Sigmoid colon (tissue), 4 donors: Measurements from ENCODE around the gene UBE2S.

Experiments used
- CTCF ChIP-seq, 4 experiments: fragments of 450-650 bp in 3 of 4; fragments of 200-600 bp in 1 of 4; IDR thresholded peaks; one replicate each; pipeline ENCODE4 v1.5.1; 2016 to 2019; ENCODE audit warnings: antibody characterized with exemption in 4 of 4, mild to moderate bottlenecking in 3 of 4, moderate library complexity in 2 of 4
- EP300 ChIP-seq, 4 donors: sonication (generic); formaldehyde crosslinking; IDR thresholded peaks; one replicate each; pipeline ENCODE4 v1.6.1; 2017; ENCODE audit warnings: antibody characterized with exemption in 4 of 4
- POLR2AphosphoS5 ChIP-seq, 4 donors: sonication (generic); formaldehyde crosslinking; IDR thresholded peaks; one replicate each; pipeline ENCODE4 v1.6.1; 2017; ENCODE audit warnings: antibody characterized with exemption in 4 of 4

- TF ChIP-seq CTCF (IDR thresholded peaks at IDR 0.05) (no peak), EP300 (IDR thresholded peaks at IDR 0.05) (no peak), POLR2AphosphoS5 (IDR thresholded peaks at IDR 0.05) (no peak)
Observed at GRCh38 chr19:55400281-55401087, 7.1 kb downstream of the UBE2S start.
